ENCODE data around the gene MFAP2. TPM values are rescaled to one million over a fixed set of nuclear protein-coding genes. Genes with fewer than 3 reads are reported as not detected.

MFAP2 gene
- total and polyA plus RNA-seq, 2 experiments from 2014 or later, result 129 to 255 TPM

DNA sequence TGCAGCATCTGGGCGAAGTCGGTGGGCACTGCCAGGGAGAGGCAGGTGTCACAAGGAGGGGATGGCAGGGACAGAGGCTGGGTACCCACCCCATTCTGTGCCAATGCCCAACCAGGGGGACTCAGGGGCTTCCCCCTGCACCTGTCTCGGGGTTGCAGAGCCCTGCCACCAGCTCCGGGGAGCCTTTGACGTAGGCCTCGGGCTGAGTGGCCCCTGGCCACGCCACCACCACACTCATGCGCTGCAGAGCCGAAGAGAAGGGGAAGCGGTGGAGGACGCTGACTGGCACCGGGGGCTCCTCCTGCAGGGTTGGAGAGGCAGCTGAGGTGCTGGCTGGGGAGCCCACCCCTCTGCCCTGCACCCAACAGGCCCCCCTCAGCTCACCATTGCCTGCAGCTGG lies 11.7 kb upstream of the MFAP2 start (continued):
- TF ChIP-seq NANOG (IDR thresholded peaks at IDR 0.05; ENCODE audit: borderline replicate concordance) (no peak), STAT1 (IDR thresholded peaks at IDR 0.05; ENCODE audit: unreplicated experiment) (no peak), EZH2phosphoT487 (IDR thresholded peaks at IDR 0.05; ENCODE audit: unreplicated experiment) (no peak), ZNF114 (CRISPR knock-in tag; IDR thresholded peaks at IDR 0.05) (no peak)
- TF ChIP-seq, protein P1, sequence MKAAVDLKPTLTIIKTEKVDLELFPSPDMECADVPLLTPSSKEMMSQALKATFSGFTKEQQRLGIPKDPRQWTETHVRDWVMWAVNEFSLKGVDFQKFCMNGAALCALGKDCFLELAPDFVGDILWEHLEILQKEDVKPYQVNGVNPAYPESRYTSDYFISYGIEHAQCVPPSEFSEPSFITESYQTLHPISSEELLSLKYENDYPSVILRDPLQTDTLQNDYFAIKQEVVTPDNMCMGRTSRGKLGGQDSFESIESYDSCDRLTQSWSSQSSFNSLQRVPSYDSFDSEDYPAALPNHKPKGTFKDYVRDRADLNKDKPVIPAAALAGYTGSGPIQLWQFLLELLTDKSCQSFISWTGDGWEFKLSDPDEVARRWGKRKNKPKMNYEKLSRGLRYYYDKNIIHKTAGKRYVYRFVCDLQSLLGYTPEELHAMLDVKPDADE (IDR thresholded peaks at IDR 0.05), result no peak

DNA sequence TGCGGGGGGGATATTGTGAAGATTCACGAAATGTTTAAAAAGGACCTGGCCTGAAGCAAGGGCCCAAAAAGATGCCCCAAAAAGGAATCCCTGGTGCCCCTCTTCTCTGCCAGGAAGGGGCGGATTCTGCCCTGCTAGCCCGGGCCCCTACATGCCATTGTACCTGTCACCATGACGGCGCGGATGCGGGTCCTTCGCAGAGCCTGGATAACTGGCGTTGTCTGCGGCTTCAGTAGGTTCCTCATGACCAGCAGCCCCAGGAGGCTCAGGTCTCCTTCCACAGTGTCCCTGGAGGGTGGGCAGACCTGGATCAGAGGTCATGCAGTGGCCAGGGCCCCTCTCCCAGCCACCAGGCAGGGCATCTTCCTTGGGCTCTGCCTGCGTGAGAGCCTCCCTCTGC lies 11.2 kb upstream of the MFAP2 start:
- DNase-seq (ENCODE audit: low spot score) (no peak), ATAC-seq (no peak)
- Histone ChIP-seq H3K4me3 (no peak overlapping the region), H3K36me3 (ENCODE audit: insufficient read depth) (no peaks in the 10 kb centered on the region), H3K27me3 (ENCODE audit: insufficient read depth) (no peaks in the 10 kb centered on the region), H2AFZ (no peak overlapping the region), H3K4me1 (ENCODE audit: insufficient read depth) (no peaks in the 10 kb centered on the region), H3K4me2 (no peak overlapping the region), H3K9me2 (ENCODE audit: insufficient read depth) (no peaks in the 10 kb centered on the region), H3K79me2 (replicated peaks; ENCODE audit: insufficient read depth) (no peaks in the 10 kb centered on the region), H3F3A (replicated peaks; ENCODE audit: low read depth) (no peaks in the 10 kb centered on the region), H3K27ac (ENCODE audit: low read depth) (no peak overlapping the region), H4K20me1 (replicated peaks; ENCODE audit: insufficient read depth) (no peaks in the 10 kb centered on the region)
- Mint-ChIP-seq H3K27ac (no peak overlapping the region), H3K4me3 (no peak overlapping the region), H3K27me3 (ENCODE audit: insufficient read depth, low read depth, poor library complexity) (peaks cover 4% of the 10 kb centered on the region), H3K4me1 (no peaks in the 10 kb centered on the region), H3K36me3 (ENCODE audit: low read depth) (peaks cover 4% of the 10 kb centered on the region; the same call in 1 of the 3 replicates), H3K9me3 (no peaks in the 10 kb centered on the region)
- TF ChIP-seq, protein P2, sequence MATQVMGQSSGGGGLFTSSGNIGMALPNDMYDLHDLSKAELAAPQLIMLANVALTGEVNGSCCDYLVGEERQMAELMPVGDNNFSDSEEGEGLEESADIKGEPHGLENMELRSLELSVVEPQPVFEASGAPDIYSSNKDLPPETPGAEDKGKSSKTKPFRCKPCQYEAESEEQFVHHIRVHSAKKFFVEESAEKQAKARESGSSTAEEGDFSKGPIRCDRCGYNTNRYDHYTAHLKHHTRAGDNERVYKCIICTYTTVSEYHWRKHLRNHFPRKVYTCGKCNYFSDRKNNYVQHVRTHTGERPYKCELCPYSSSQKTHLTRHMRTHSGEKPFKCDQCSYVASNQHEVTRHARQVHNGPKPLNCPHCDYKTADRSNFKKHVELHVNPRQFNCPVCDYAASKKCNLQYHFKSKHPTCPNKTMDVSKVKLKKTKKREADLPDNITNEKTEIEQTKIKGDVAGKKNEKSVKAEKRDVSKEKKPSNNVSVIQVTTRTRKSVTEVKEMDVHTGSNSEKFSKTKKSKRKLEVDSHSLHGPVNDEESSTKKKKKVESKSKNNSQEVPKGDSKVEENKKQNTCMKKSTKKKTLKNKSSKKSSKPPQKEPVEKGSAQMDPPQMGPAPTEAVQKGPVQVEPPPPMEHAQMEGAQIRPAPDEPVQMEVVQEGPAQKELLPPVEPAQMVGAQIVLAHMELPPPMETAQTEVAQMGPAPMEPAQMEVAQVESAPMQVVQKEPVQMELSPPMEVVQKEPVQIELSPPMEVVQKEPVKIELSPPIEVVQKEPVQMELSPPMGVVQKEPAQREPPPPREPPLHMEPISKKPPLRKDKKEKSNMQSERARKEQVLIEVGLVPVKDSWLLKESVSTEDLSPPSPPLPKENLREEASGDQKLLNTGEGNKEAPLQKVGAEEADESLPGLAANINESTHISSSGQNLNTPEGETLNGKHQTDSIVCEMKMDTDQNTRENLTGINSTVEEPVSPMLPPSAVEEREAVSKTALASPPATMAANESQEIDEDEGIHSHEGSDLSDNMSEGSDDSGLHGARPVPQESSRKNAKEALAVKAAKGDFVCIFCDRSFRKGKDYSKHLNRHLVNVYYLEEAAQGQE (IDR thresholded peaks at IDR 0.05; ENCODE audit: unreplicated experiment), result no peak
- TF ChIP-seq ZNF462 (CRISPR knock-in tag; IDR thresholded peaks at IDR 0.05) (no peak), ZNF331 (CRISPR knock-in tag; IDR thresholded peaks at IDR 0.05; ENCODE audit: low read depth) (no peak), STAT1 (IDR thresholded peaks at IDR 0.05; ENCODE audit: unreplicated experiment) (no peak), ZNF114 (CRISPR knock-in tag; IDR thresholded peaks at IDR 0.05) (no peak), CTCF (conservative IDR thresholded peaks at IDR 0.05; ENCODE audit: low read depth in 2 of 2) (no peak), EZH2phosphoT487 (IDR thresholded peaks at IDR 0.05; ENCODE audit: unreplicated experiment) (no peak), NANOG (IDR thresholded peaks at IDR 0.05; ENCODE audit: borderline replicate concordance) (no peak), EZH2 (IDR thresholded peaks at IDR 0.05; ENCODE audit: low read depth, unreplicated experiment) (no peak), JUNB (IDR thresholded peaks at IDR 0.05; ENCODE audit: unreplicated experiment) (no peak)
- TF ChIP-seq, protein P1 (IDR thresholded peaks at IDR 0.05), result no peak
